GM18907 (cell line): Measurements from ENCODE around the gene R3HDM1.
"Not testable (repeated sequence)": the region's sequence is repeated elsewhere in the genome, so short reads cannot be mapped to it uniquely, and the experiment has no call there.

Experiments used
- ATAC-seq: cut with Tn5 transposase; IDR thresholded peaks from one replicate; pipeline ENCODE4 v1.9.1; 2021; ENCODE audit warnings: mild to moderate bottlenecking, moderate library complexity; ENCODE audit not compliant: unreplicated experiment

Gene R3HDM1

DNA sequence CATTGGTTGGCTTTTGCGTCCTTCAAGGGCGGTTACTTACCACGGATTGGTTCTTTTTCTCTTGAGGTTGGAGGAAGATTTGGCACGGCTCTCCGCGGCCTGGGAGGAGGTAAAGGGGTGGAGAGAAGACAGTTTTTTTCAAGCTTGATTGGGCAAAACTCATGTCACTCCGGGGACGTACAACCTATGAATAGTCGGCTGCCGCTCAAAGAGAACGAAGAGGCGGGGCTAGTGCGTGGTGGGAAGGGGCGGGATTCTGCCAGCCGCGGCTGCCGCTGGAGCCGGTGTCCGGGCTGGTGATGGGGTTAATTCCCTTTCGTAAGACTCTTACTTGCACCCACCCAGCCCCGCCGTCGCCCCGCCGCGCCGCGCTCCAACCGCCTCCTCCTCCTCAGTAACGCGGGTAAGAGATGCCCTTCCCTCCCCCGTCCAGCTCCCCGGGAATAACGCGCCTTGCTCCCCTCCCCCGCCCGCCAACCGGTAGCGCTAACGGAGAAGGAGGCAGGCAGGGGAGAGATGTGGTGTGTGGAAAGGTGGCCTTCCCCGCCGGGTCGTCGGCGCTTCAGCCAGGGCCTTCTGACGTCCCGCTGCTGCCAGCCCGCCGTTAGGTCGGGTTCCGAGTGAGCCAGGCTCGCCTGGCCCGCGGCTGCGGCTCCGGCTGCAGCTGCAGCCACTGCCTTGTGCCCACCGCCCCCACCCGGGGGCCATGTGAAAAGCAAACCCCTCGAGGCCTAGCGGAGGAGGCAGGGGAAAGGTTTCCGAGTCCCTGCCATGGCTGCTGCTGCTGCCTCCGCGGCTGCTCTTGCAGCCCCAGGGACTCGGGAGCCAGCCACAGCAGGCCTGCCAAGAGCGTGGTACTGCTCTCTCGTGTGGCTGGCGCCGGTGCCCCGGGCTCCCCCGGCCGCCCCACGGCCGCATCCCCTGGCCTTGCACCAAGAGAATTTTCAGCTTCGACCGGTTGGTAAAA is at the start of gene R3HDM1:
Gene R3HDM1 (plus strand): TSS at position 254 of the 967 bp plus-strand sequence. CDS start 73,362 bp downstream, outside the sequence.
- ATAC-seq, result peak; percentile 86

DNA sequence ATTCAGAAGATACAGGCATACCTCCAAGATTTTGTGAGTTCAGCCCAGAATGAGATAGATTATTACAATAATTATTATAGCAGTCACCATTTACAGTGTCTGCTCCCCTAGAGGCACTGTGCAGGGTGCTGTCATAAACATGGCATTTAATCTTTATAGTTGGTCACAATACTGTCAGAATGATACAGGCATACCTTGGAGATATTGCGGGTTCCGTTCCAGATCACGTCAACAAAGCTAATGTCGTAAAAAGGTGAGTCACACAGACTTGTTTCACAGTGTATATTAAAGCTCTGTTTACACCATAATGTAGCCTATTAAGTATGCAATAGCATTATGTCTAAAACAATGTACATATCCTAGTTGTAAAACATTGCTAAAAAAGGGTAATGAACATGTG is 45.8 kb upstream of the R3HDM1 start:
- ATAC-seq, result no peak

DNA sequence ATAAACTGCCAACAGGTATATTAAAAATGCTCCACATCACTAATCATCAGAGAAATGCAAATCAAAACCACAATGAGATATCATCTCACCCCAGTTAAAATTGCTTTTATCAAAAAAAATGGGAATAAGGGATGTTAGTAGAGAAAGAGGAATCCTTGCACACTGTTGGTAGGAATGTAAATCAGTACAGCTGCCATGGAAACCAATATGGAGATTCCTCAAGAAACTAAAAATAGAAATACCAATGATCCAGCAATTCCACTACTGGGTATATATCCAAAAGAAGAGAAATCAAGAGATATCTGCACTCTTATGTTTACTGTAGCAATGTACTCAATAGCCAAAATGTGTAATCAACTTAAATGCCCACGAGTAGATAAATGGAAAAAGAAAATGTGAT is 40.9 kb upstream of the R3HDM1 start:
- no peak for ATAC-seq

DNA sequence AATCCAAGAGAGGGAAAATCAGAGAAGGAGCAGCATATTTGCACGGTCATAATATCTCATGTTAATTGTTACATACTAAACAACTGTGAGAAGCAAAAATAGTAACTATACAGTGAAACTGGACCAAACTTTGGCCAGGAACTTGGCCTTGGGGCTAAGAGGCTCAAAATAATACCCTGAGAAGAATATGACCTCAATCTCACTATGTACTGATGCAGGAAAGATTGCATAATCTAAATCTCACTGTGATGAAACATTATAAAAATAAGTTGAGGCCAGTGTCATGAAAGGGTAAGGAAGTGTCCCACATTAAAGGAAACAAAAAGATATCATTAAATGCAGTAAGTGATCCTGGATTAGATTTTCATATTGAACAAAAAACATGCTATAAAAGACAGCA is 36.8 kb upstream of the R3HDM1 start:
- no peak for ATAC-seq

DNA sequence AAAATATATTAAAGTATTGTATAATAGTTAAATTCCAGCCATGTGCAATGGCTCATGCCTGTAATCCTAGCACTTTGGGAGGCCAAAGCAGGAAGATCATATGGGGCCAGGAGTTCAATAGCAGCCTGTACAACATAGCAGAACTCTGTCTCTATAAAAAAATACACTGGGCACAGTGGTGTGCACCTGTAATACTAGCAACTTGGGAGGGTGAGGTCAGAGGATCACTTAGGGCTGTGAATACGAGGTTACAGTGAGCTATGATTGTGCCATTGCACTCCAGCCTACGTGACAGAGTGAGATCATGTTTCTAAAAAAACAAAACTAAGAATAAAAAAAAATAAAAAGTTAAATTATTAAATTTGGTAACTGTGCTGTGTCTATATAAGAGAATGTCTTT is 36.4 kb upstream of the R3HDM1 start:
- ATAC-seq, result no peak

DNA sequence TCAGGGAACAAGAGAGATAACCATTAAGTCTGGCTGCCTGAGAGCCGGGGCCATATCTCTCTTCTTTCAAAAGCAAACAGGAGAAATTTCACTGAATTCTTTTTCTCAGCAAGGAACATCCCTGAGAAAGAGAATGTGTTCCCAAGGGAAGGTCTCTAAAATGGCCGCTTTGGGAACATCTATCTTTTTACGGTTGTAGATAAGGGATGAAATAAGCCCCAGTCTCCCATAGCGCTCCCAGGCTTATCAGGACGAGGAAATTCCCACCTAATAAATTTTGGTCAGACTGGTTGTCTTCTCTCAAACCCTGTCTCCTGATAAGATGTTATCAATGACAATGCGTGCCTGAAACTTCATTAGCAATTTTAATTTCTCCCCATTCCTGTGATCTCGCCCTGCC is 32.7 kb upstream of the R3HDM1 start:
- not testable (repeated sequence) for ATAC-seq

DNA sequence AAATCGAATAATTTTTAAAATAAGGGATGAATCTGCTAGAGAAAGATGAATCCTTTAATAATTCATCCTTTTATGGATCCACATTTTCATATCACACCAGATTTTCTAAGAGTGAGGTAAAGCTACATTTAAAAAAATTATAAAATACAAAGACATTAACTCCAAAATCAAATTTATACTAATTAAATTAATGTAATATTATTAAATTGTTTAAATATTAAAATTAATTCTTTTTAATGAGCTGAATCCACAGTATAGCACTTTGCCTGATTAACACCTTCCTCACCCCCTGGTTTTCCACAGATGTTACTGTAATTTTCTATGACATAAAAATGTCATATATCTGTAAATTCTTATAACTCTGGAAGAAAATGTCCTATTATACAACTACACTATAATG is 26.5 kb upstream of the R3HDM1 start:
- no peak for ATAC-seq

DNA sequence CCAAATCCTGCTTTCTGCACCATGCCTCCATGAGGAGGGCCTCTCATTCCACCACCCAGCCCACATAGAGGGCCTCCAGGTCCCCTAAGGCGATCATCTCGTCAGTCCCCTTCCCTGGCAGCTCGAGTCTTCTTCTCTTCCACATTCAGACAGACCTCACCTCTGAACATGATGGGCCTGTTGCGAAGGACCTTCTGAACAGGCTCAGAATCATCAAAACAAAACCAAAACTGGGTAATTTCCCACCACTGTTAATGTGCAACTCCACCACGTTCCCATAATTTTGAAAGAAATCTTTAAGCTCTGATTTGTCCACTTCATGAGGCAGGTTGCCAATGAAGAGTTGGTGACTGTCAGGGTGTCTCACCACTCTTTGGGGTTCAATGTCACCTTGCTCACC is 20.7 kb upstream of the R3HDM1 start:
- no peak for ATAC-seq

DNA sequence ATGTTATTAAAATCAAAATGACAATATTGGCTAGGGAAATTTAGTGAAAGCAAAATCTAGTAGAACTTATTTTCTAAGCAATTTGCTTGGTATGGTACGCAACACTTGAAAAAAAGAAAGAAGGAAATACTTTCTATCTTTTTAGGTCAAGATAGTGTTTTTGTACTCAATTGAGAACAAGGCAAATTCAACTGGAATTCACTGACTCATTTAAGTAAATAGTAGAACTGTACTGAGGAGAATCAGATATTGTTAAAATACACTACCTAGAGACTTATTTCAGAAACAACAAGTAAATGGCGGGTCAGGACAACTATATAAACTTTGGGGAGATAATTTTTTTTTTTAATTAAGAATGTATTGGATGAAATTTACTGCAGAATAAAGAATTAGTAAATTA is 19.2 kb upstream of the R3HDM1 start:
- no peak for ATAC-seq

DNA sequence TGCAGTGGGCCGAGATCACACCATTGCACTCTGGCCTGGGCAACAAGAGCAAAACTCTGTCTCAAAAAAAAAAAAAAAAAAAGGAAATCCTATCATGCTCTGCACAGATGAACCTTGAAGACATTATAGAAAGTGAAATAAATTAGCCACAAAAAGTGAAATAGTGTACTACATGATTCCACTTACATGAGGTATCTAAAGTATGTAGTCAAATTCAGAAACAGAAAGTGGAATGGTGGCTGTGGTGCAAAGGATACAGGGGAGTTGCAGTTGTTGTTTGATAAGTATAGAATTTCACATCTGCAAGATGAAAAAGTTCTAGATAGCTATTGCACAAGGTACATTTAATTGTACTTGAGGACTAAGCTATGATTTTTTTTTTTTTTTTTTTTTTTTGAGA is 5.5 kb upstream of the R3HDM1 start:
- ATAC-seq, result no peak

DNA sequence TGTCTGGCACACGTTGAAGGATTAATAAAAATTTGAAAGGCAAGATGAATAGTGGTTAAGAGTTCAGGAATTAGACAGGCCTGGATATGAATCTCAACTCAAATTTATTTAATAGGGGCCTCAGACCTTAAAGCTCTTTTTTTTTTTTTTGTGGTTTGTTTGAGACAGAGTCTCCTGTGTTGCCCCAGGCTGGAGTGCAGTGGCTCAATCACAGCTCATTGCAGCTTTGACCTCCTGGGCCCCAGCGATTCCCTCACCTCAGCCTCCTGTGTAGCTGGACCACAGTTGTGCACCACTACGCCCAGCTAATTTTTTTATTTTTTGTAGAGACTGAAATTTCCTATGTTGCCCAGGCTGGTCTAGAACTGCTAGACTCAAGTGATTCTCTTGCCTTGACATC is 3.3 kb upstream of the R3HDM1 start:
- no peak for ATAC-seq

DNA sequence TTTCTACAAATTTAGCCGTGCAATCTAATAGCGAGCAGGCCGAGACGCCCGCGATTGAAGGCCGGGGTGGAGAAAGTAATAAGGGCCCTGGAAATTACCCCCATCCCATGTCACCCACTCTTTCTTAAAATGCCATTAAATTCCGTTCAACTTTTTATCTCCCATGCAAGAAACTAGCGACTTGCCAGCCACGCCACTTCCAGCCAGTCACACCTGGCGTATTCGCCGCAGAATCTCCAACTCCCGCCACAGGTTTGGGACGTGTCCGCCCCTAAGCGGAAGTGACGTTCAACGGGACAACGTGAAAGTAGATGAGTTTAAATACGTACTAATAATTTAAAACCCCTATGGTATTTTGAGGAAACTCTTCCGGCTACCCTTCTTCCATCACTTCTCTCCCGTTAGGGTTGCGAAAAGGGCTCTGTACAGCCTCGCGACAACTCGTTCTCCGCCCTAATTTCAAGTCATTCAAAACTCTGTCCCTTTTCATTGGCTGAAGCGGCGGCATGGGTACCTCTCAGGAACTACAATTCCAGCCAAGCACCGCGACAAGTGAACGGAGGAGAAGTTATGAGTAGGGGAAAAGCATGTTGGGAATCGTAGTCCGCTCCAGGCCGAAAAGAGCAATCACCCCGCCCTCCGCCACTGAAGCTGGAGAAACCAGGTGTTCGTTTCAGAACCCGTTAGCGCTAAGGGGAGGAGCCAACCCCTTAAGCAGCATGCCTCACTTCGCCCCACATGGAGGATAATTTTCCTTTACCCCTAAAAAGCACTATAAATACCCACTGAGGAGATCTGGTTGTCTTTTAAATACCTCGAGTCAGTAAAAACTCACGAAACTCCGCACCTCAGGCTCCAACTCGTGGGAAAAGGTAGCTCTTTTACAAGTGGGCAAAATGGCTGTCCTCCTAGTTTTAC is 712 bp upstream of the R3HDM1 start, which contains the start of gene ZRANB3:
Gene ZRANB3 (minus strand): TSS at position 906 of the 918 bp plus-strand sequence.
- peak; percentile 77 for ATAC-seq

DNA sequence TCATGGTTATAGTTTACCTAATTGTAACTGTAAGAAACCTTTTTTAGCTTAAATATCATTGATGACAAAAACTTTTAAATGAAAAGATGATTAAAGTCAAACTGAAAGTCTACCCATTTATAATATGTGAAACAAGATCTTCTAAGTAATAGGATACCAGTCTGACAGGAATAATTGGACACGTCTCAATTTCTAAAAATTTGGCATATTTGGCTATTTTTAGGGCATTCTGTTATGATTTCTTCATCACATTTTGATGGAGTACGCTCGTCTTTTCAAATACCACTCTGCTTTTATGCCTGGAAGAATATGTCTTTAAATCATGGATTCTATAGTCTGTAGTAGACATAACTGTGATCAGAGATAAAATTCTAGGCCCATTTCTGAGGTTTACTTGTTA is 1.3 kb downstream of the R3HDM1 start:
- no peak for ATAC-seq

DNA sequence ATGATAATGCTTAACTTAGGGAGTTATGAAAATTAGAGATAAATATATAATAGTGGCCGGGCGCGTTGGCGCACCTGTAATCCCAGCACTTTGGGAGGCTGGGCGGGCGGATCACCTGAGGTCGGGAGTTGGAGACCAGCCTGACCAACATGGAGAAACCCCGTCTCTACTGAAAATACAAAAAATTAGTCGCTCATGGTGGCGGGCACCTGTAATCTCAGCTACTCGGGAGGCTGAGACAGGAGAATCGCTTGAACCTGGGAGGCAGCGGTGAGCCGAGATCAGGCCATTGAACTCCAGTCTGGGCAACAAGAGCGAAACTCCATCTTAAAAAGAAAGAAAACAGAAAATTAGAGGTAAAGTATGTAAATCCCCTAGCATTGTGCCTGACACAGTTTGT is 2.3 kb downstream of the R3HDM1 start:
- ATAC-seq, result not testable (repeated sequence)

DNA sequence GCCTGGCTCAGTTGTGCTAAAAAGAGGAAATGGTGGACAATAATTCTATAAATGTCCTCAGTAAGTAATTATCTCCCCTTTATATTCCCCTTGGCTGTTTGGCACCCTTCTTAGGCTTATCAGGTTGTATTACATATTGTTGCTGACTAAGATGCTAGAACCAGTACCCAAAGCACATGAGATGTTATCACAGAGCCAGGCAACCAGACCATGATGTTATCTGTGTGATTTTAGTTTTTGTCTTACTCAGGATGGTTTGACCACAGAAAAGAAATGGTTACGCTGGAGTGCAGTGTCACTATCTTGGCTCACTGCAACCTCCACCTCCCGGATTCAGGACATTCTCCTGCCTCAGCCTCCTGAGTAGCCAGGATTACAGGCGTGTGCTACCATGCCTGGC is 15.2 kb downstream of the R3HDM1 start:
- ATAC-seq, result no peak

DNA sequence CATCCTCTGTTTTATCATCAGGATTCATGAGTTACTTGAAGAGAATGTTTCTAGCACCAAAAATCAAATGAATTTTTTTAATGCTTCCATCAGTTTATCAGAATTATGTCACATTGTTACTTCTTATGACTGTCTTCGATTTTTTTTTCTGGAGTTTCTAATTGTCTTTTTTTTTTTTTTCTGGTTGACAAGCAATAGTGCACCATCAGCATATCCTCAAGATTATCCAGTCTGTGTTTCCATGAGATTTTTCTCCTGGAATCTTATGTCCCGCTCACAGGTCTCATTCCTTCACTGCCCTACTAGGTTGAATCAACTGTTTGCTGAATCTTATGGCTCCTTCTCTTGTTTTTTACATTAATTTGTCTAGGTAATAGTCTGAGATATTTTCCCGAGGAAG is 16.0 kb downstream of the R3HDM1 start:
- ATAC-seq, result no peak

DNA sequence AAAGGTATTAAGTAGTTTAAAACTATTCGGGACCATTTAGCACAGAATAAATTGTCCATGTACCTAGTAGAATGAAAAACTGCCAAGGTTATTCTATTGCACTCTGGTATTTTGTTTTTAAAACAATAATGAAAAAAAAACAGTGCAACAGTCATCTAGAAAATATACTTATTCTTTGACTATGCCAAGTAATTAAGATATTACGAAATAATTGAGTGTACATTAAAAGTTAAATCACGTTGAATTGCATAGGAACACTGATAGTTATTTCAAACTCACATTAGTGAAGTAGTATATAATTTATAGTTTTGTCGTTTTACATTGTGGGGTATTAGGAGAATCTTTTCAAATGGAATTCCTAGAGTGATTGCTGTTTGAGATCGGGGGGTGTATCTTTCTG is 20.1 kb downstream of the R3HDM1 start:
- no peak for ATAC-seq

DNA sequence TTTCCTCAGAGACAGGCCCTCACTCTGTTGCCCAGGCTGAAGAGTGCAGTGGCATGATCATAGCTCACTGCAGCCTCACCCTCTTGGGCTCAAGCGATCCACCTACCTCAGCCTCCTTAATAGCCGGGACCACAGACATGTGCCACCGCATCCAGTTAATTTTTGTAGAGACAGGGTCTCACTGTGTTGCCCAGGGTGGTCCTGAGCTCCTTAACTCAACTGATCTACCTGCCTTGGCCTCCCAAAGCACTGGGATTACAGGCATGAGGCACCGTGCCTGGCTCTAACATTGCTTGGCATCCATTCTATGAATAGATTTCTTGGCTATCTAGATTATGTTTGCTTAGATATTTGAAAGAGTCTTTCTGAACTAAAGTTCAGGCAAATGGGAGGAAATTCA is 21.6 kb downstream of the R3HDM1 start:
- ATAC-seq, result no peak

DNA sequence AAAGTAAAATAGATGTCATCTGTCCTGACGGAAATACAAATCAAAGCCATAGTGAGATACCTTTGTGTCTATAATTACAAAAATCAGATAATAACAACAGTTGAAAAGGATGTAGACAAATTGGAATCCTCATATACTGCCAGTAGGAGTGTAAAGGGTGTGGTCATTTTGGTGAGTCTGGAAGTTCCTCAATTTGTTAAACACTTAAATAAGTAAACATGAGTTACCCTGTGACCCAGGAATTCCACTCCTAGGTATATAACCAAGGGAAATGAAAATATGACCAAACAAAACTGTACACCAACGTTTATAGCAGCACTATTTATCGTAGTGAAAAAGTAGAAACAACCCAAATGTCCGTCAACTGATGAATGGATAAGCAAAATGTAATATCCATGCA is 24.0 kb downstream of the R3HDM1 start:
- ATAC-seq, result no peak

DNA sequence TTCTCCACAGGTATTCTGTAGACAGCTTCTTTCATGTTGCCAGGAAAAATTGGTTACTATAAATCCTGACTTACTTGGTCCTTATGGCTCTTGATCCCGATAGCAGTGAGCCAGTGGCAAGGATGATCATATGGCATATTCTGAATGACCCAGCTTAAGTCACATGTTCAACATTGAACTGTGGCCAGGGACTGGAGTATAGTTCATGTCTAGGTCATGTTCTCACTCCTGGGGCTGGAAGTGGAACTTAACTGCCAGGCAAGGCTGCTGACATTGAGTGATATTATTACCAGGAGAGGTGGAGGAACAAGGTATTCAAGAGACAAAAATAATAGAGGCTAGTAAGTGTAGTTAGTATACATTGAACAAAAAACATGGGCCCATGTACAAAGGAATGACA is 26.2 kb downstream of the R3HDM1 start:
- no peak for ATAC-seq

DNA sequence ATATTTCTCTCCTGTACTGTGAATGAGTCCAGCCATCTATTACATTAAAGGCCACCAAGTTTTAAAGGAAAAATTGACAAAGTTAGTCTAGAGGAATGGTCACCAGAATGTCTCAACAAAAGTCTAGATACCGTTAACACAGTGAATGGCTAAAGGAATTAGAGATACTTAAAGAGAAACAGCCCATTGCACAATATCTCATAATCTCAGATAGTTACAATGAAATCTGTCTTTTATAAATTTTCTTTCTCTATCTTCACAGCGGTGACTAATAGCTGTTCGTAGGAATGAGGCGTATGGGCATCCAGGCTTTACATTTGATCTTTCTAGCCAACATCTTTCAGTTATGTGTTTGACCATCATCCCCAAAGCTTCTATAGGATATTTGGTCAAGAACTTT is 30.6 kb downstream of the R3HDM1 start:
- ATAC-seq, result no peak

DNA sequence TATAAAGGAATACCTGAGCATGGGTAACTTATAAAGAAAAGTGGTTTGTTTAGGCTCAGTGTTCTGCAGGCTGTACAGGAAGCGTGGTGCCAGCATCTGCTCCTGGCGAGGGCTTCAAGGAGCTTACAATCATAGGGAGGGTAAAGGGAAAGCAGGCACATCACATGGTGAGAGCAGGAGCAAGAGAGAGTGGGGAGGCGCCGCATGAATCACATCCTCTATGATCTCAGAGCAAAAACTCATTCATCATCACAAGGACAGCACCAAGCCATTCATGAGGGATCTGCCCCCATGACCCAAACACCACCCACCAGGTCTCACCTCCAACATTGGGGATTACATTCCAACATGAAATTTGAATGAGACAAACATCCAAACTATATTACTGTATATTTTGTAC is 32.5 kb downstream of the R3HDM1 start:
- no peak for ATAC-seq
